IMR-90 (cell line): ENCODE results near the gene NFATC3. TPM values are rescaled to one million over a fixed set of nuclear protein-coding genes. Genes with fewer than 3 reads are reported as not detected.

Source experiments
- ATAC-seq: fragments of 200-7000 bp; cut with Tn5 transposase; 2 replicates; pipeline ENCODE4 v1.9.1; 2020; ENCODE audit warnings: low read depth, mild to moderate bottlenecking, moderate library complexity
- BruUV-seq: library from RNA; stranded (reverse); fragments of 400-500 nt; replicated peaks from 2 replicates; lab custom pipeline; 2021; lab: Mats Ljungman, UMichigan
- CTCF ChIA-PET: fragments of 300-600 bp; formaldehyde crosslinking; extraction: SDS; loops from one replicate; lab custom pipeline; 2021; ENCODE audit warnings: antibody characterized with exemption; lab: Yijun Ruan, JAX
- POLR2A ChIA-PET: fragments of 300-600 bp; sonication (Branson Sonifier 250); formaldehyde crosslinking; loops from one replicate; lab custom pipeline; 2022; ENCODE audit warnings: antibody characterized with exemption; ENCODE audit not compliant: unreplicated experiment; lab: Charles Lee
- DNase-seq: peaks from one replicate; pipeline ENCODE4 v3.0.0; 2013
- H2AFZ ChIP-seq: replicated peaks from 2 replicates; pipeline ENCODE3; 2013; ENCODE audit warnings: low read length, mild to moderate bottlenecking; ENCODE audit not compliant: poor library complexity
- H2AK5ac ChIP-seq: 2 replicates; pipeline ENCODE4 v1.6.1; 2013; ENCODE audit warnings: low read depth, low read length, inconsistent platforms
- H2AK9ac ChIP-seq: replicated peaks from 2 replicates; pipeline ENCODE3; 2013; ENCODE audit warnings: mild to moderate bottlenecking, low read depth, low read length, moderate library complexity; ENCODE audit not compliant: poor library complexity
- H2BK120ac ChIP-seq: 2 replicates; pipeline ENCODE4 v1.6.1; 2013; ENCODE audit warnings: low read depth, low read length, inconsistent platforms
- H2BK15ac ChIP-seq: 3 replicates; pipeline ENCODE4 v1.6.1; 2013; ENCODE audit warnings: low read depth, low read length, inconsistent platforms
- H2BK20ac ChIP-seq: 2 replicates; pipeline ENCODE4 v1.6.1; 2013; ENCODE audit warnings: low read depth, mild to moderate bottlenecking, inconsistent platforms, low read length, moderate library complexity
- H2BK5ac ChIP-seq: 2 replicates; pipeline ENCODE4 v1.6.1; 2013; ENCODE audit warnings: mild to moderate bottlenecking, low read depth, low read length, inconsistent platforms; ENCODE audit not compliant: poor library complexity, severe bottlenecking
- H3K14ac ChIP-seq: replicated peaks from 2 replicates; pipeline ENCODE4 v1.6.1; 2013; ENCODE audit warnings: low read depth, low read length, inconsistent platforms
- H3K18ac ChIP-seq: 2 replicates; pipeline ENCODE4 v1.6.1; 2013; ENCODE audit warnings: low read depth, low read length, control low read depth
- H3K23ac ChIP-seq: 2 replicates; pipeline ENCODE4 v1.6.1; 2013; ENCODE audit warnings: low read depth, low read length, inconsistent platforms
- H3K27ac ChIP-seq: 2 replicates; pipeline ENCODE4 v1.5.1; 2013; ENCODE audit warnings: mild to moderate bottlenecking, control low read depth, low read length; ENCODE audit not compliant: insufficient read depth
- H3K27me3 ChIP-seq: 2 replicates; pipeline ENCODE4 v1.6.1; 2013; ENCODE audit warnings: low read length; ENCODE audit not compliant: control insufficient read depth, insufficient read depth
- H3K36me3 ChIP-seq: 2 replicates; pipeline ENCODE4 v1.6.1; 2013; ENCODE audit warnings: low read length, mixed read lengths; ENCODE audit not compliant: control insufficient read depth, insufficient read depth
- H3K4ac ChIP-seq: 2 replicates; pipeline ENCODE4 v1.6.1; 2013; ENCODE audit warnings: low read depth, low read length, inconsistent platforms
- H3K4me1 ChIP-seq: 2 replicates; pipeline ENCODE4 v1.6.1; 2013; ENCODE audit warnings: low read length, mixed read lengths; ENCODE audit not compliant: control insufficient read depth, insufficient read depth
- H3K4me2 ChIP-seq: 2 replicates; pipeline ENCODE4 v1.6.1; 2013; ENCODE audit warnings: low read depth, mild to moderate bottlenecking, control low read depth, low read length, moderate library complexity
- H3K4me3 ChIP-seq: 2 replicates; pipeline ENCODE4 v1.5.1; 2013; ENCODE audit warnings: low read depth, mild to moderate bottlenecking, control low read depth, low read length, moderate library complexity; ENCODE audit not compliant: insufficient read depth
- H3K56ac ChIP-seq: 2 replicates; pipeline ENCODE4 v1.6.1; 2013; ENCODE audit warnings: low read length, inconsistent platforms; ENCODE audit not compliant: insufficient read depth; ENCODE audit errors: extremely low read depth
- H3K79me1 ChIP-seq, 2 experiments: 2 replicates each; pipeline ENCODE4 v1.6.1; 2013; ENCODE audit warnings: low read length in 2 of 2, inconsistent platforms in 1 of 2, low read depth in 1 of 2
- H3K9ac ChIP-seq: 2 replicates; pipeline ENCODE4 v1.6.1; 2013; ENCODE audit warnings: low read depth, low read length, control low read depth
- H3K9me1 ChIP-seq: 2 replicates; pipeline ENCODE4 v1.6.1; 2013; ENCODE audit warnings: low read length, inconsistent platforms; ENCODE audit not compliant: insufficient read depth
- H3K9me3 ChIP-seq: 2 replicates; pipeline ENCODE4 v1.6.1; 2013; ENCODE audit warnings: low read length; ENCODE audit not compliant: control insufficient read depth, insufficient read depth
- H4K20me1 ChIP-seq: 2 replicates; pipeline ENCODE4 v1.6.1; 2013; ENCODE audit warnings: low read length, inconsistent platforms; ENCODE audit not compliant: insufficient read depth
- H4K5ac ChIP-seq: 2 replicates; pipeline ENCODE4 v1.6.1; 2013; ENCODE audit warnings: mild to moderate bottlenecking, low read depth, low read length, control low read depth
- H4K8ac ChIP-seq, 2 experiments: 2 replicates each; pipeline ENCODE4 v1.6.1; 2013; ENCODE audit warnings: low read depth in 2 of 2, low read length in 2 of 2, control low read depth in 1 of 2, inconsistent platforms in 1 of 2
- H4K91ac ChIP-seq: 2 replicates; pipeline ENCODE4 v1.6.1; 2013; ENCODE audit warnings: low read depth, low read length, inconsistent platforms; ENCODE audit not compliant: insufficient read depth
- ELK1 ChIP-seq: fragments of 150-350 bp; IDR thresholded peaks from 2 replicates; pipeline ENCODE4 v1.6.1; 2016; ENCODE audit warnings: low read depth, mild to moderate bottlenecking, low read length, moderate library complexity, borderline replicate concordance
- MXI1 ChIP-seq: IDR thresholded peaks from 2 replicates; pipeline ENCODE4 v1.6.1; 2012; ENCODE audit warnings: low read depth, mild to moderate bottlenecking, low read length, moderate library complexity, borderline replicate concordance
- RFX5 ChIP-seq: IDR thresholded peaks from 2 replicates; pipeline ENCODE4 v1.8.0; 2012; ENCODE audit warnings: low read depth, mild to moderate bottlenecking, low read length, moderate library complexity
- WGBS, 2 experiments: methylation state at CpG; one replicate each; pipeline versions ENCODE4 v1.1.5 to v1.1.7; 2013; ENCODE audit warnings: missing lambda C conversion rate in 2 of 2; ENCODE audit not compliant: insufficient read length in 1 of 2; ENCODE audit errors: extremely low coverage in 2 of 2; 5-methylcytosine and 5-hydroxymethylcytosine counted together
- dilution Hi-C: fragments of 300-500 bp; cut with HindIII; formaldehyde crosslinking; loops from one replicate; pipeline ENCODE4 v1.14.3; 2018; ENCODE audit warnings: low sequenced_read_pairs; ENCODE audit not compliant: unreplicated experiment
- in situ Hi-C: fragments of 300-500 bp; cut with MboI; formaldehyde crosslinking; loops from 3 replicates; pipeline ENCODE4 v1.14.3; 2019; ENCODE audit warnings: low sequenced_read_pairs, inconsistent platforms, mixed read lengths
- intact Hi-C: fragments of 100-400 bp; cut with micrococcal nuclease; formaldehyde crosslinking; loops from 2 replicates; pipeline ENCODE4 v1.10.0; 2022
- polyA plus RNA-seq, 3 experiments: library from polyadenylated mRNA; depleted of rRNA; stranded (reverse); fragments of >200 nt; gene quantifications; 2 replicates each; pipeline ENCODE4 v1.2.3, GENCODE V29; 2012; ENCODE audit warnings: low replicate concordance in 1 of 3
- total RNA-seq: library from RNA; depleted of rRNA; stranded (reverse); fragments of >200 nt; gene quantifications from 2 replicates; pipeline ENCODE4 v1.2.3, GENCODE V29; 2012

NFATC3 gene
- total and polyA plus RNA-seq, 2 of the 4 experiments (the other 2 are of a cell fraction) = 6.3 to 21.5 TPM

- DNase-seq = no peak
Measured at GRCh38 chr16:68223072-68223471, 137.9 kb downstream of the NFATC3 start.

More at GRCh38 chr16:68223072-68223471, 137.9 kb downstream of the NFATC3 start:
- TF ChIP-seq MXI1 (no peak), RFX5 (no peak), ELK1 (no peak)
- Histone ChIP-seq H3K4me3 (no peak overlapping the region), H2BK120ac (no peak overlapping the region), H4K20me1 (no peaks in the 10 kb centered on the region), H3K9me1 (no peaks in the 10 kb centered on the region), H2AK9ac (no peak overlapping the region), H4K5ac (no peak overlapping the region), H2AK5ac (no peak overlapping the region), H4K8ac (no peak overlapping the region), H3K14ac (no peak overlapping the region), H2BK15ac (no peak overlapping the region), H3K23ac (no peak overlapping the region), H3K4ac (no peak overlapping the region), H2AFZ (no peak overlapping the region), H3K56ac (no peak overlapping the region), H3K27me3 (no peaks in the 10 kb centered on the region), H3K79me1 (no peaks in the 10 kb centered on the region), H3K4me2 (no peak overlapping the region), H3K18ac (no peak overlapping the region), H3K4me1 (peaks cover 2% of the 10 kb centered on the region), H3K27ac (no peak overlapping the region), H3K9ac (no peak overlapping the region), H2BK5ac (no peak overlapping the region), H2BK20ac (no peak overlapping the region), H4K91ac (no peak overlapping the region), H3K36me3 (peaks cover 6% of the 10 kb centered on the region), H3K9me3 (no peaks in the 10 kb centered on the region)
- BruUV-seq = no TSS peak
- dilution Hi-C loops = no loop called here
- no peak for ATAC-seq
- no CpG with 5 or more reads among the region's 1 CpG for WGBS, 2 experiments
- ChIA-PET POLR2A (no interaction called here), CTCF (no interaction called here)
- in situ Hi-C loops = loop anchor here (10.0 kb wide), 2 partner anchors 128 to 238 kb away; partner anchors contain the start of gene DPEP3
- intact Hi-C loops = loop anchor here (10.0 kb wide), 1 partner anchor 258 kb away; the partner anchor contains the start of gene SLC12A4
